Activated B cell treated with CpG ODN at 0.5 μM for 24 hours (primary cell): ENCODE results near the gene RBM26. TPM values are rescaled to one million over a fixed set of nuclear protein-coding genes. Genes with fewer than 3 reads are reported as not detected.

Source experiments
- ATAC-seq: fragments of 200-7000 bp; cut with Tn5 transposase; one replicate; pipeline ENCODE4 v1.10.0; 2021; ENCODE audit warnings: low read depth, mild to moderate bottlenecking, moderate library complexity
- CTCF ChIA-PET: fragments of 350-600 bp; sonication (Branson Sonifier 250); formaldehyde crosslinking; loops from one replicate; lab custom pipeline; 2021; ENCODE audit warnings: antibody characterized with exemption; lab: Charles Lee
- POLR2A ChIA-PET: fragments of 350-600 bp; sonication (Branson Sonifier 250); formaldehyde crosslinking; loops from one replicate; lab custom pipeline; 2021; ENCODE audit warnings: antibody characterized with exemption; lab: Charles Lee
- DNase-seq: peaks from one replicate; pipeline ENCODE4 v3.0.0; 2022
- H3K27ac Mint-ChIP-seq: one replicate; pipeline ENCODE4 v1.8.0; 2020; ENCODE audit warnings: mixed read lengths
- H3K27me3 Mint-ChIP-seq: one replicate; pipeline ENCODE4 v1.8.0; 2021; ENCODE audit warnings: mixed read lengths
- H3K36me3 Mint-ChIP-seq: one replicate; pipeline ENCODE4 v1.8.0; 2021; ENCODE audit warnings: low read depth, mixed read lengths
- H3K4me1 Mint-ChIP-seq: one replicate; pipeline ENCODE4 v1.8.0; 2021; ENCODE audit warnings: mixed read lengths
- H3K4me3 Mint-ChIP-seq: one replicate; pipeline ENCODE4 v1.8.0; 2020; ENCODE audit warnings: mild to moderate bottlenecking, mixed read lengths
- H3K9me3 Mint-ChIP-seq: one replicate; pipeline ENCODE4 v1.8.0; 2020; ENCODE audit warnings: mixed read lengths
- CTCF ChIP-seq: fragments of 200-600 bp; IDR thresholded peaks from one replicate; pipeline ENCODE4 v1.8.0; 2022; ENCODE audit warnings: antibody characterized with exemption, mild to moderate bottlenecking
- intact Hi-C: fragments of 100-400 bp; cut with micrococcal nuclease; formaldehyde crosslinking; loops from one replicate; pipeline ENCODE4 v1.15.1; 2024
- total RNA-seq: library from RNA; stranded (reverse); gene quantifications from 2 replicates; pipeline ENCODE4 v1.2.3, GENCODE V29; 2022

Gene RBM26
- total RNA-seq, 1 donor from 2014 or later: 92.9 TPM

- intact Hi-C loops: no loop called here
Measured at GRCh38 chr13:79413521-79413920, 7.5 kb upstream of the RBM26 start.

DNA sequence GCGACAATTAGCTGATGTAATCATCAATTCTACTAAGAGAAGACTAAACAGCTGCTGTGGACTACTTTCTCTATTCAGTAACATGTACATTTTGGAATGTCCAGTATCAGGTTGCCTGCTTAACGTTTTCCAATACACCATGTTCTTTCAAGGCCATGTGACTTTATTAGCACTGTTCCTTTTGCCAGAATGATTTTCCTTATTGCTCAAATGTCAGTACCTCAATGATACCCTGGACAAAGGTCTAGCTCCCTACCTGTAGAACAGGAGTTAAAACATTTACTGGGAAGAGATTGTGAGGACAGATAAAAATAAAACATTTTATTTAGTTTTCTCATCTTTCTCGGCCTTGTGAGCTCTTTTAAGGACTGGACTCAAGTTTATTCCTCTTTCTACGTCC lies 3.8 kb upstream of the RBM26 start:
- Mint-ChIP-seq H3K4me3 (no peak overlapping the region), H3K4me1 (peaks cover 15% of the 10 kb centered on the region), H3K27ac (no peak overlapping the region), H3K9me3 (no peaks in the 10 kb centered on the region), H3K27me3 (no peaks in the 10 kb centered on the region), H3K36me3 (peaks cover 11% of the 10 kb centered on the region)
- ChIA-PET POLR2A (interaction anchor here (0.6 kb wide), 1 partner anchor 17 kb away, joined by 6 read pairs; no protein-coding TSS in a partner anchor), CTCF (interaction anchor here (2.3 kb wide), 1 partner anchor 14 kb away, joined by 11 read pairs; no protein-coding TSS in a partner anchor)
- TF ChIP-seq CTCF: no peak
- no peak for ATAC-seq
- intact Hi-C loops: loop anchor here (5.0 to 10.0 kb wide), 3 partner anchors 1388 to 1905 kb away; partner anchors contain the start of gene SLAIN1
- no peak for DNase-seq

More at GRCh38 chr13:79413521-79413920, 7.5 kb upstream of the RBM26 start:
- Mint-ChIP-seq H3K9me3 (no peaks in the 10 kb centered on the region), H3K36me3 (peaks cover 20% of the 10 kb centered on the region), H3K27ac (no peak overlapping the region), H3K4me1 (no peaks in the 10 kb centered on the region), H3K4me3 (no peak overlapping the region), H3K27me3 (no peaks in the 10 kb centered on the region)
- no peak for ATAC-seq
- TF ChIP-seq CTCF: no peak
- POLR2A ChIA-PET: no interaction called here
- no peak for DNase-seq
- CTCF ChIA-PET: interaction anchor here (2.9 kb wide), 1 partner anchor 11 kb away, joined by 14 read pairs; no protein-coding TSS in a partner anchor

- CTCF ChIA-PET: no interaction called here
- POLR2A ChIA-PET: interaction anchor here (1.4 to 2.5 kb wide), 2 partner anchors 17 to 19 kb away, joined by 3 to 9 read pairs; no protein-coding TSS in a partner anchor
- Mint-ChIP-seq H3K9me3 (no peaks in the 10 kb centered on the region), H3K27ac (peak overlapping the region; percentile 97), H3K4me1 (peaks cover 15% of the 10 kb centered on the region), H3K36me3 (peaks cover 7% of the 10 kb centered on the region), H3K27me3 (no peaks in the 10 kb centered on the region), H3K4me3 (peak overlapping the region; percentile 17)
- no peak for TF ChIP-seq CTCF
- no peak for ATAC-seq
- no peak for DNase-seq
- intact Hi-C loops: loop anchor here (2.0 to 10.0 kb wide), 5 partner anchors 73 to 1903 kb away; partner anchors contain the start of genes NDFIP2, OBI1 and SLAIN1
Measured at GRCh38 chr13:79407349-79407979, 1.4 kb upstream of the RBM26 start.

- Mint-ChIP-seq H3K36me3 (peaks cover 8% of the 10 kb centered on the region), H3K9me3 (no peaks in the 10 kb centered on the region), H3K4me3 (no peak overlapping the region), H3K27me3 (no peaks in the 10 kb centered on the region), H3K27ac (peak overlapping the region; percentile 97), H3K4me1 (peaks cover 15% of the 10 kb centered on the region)
- TF ChIP-seq CTCF: no peak
- intact Hi-C loops: loop anchor here (1.0 to 10.0 kb wide), 7 partner anchors 12 to 1902 kb away; partner anchors contain the start of genes NDFIP2, OBI1 and SLAIN1
- ChIA-PET POLR2A (interaction anchor here (1.2 to 2.5 kb wide), 6 partner anchors 9 to 75 kb away, joined by 3 to 29 read pairs (median 8); partner anchors contain the start of gene NDFIP2), CTCF (interaction anchor here (2.5 kb wide), 1 partner anchor 15 kb away, joined by 7 read pairs; no protein-coding TSS in a partner anchor)
- ATAC-seq (no peak), DNase-seq (no peak)
Measured at GRCh38 chr13:79406597-79406908, 498 bp upstream of the RBM26 start.

GRCh38 chr13:79405501-79405830 lies 589 bp downstream of the RBM26 start:
- DNase-seq: no peak
- ChIA-PET POLR2A (interaction anchor here (1.0 to 2.5 kb wide), 8 partner anchors 8 to 76 kb away, joined by 4 to 29 read pairs (median 7); partner anchors contain the start of gene NDFIP2), CTCF (interaction anchor here (0.8 to 2.5 kb wide), 2 partner anchors 11 to 14 kb away, joined by 3 to 7 read pairs; no protein-coding TSS in a partner anchor)
- TF ChIP-seq CTCF: no peak
- H3K27ac Mint-ChIP-seq: no peak overlapping the region
- H3K36me3 Mint-ChIP-seq: peaks cover 16% of the 10 kb centered on the region
- ATAC-seq: no peak
- intact Hi-C loops: loop anchor here (1.0 to 10.0 kb wide), 5 partner anchors 15 to 1901 kb away; partner anchors contain the start of gene SLAIN1
- H3K4me3 Mint-ChIP-seq: no peak overlapping the region
- peaks cover 15% of the 10 kb centered on the region for H3K4me1 Mint-ChIP-seq
- no peaks in the 10 kb centered on the region for H3K9me3 Mint-ChIP-seq
- H3K27me3 Mint-ChIP-seq: no peaks in the 10 kb centered on the region
